Right renal pelvis (tissue), 4 donors: ENCODE measurements around the gene NAA16. TPM values are rescaled to one million over a fixed set of nuclear protein-coding genes. Genes with fewer than 3 reads are reported as not detected.
"Not testable (repeated sequence)": the region's sequence is repeated elsewhere in the genome, so short reads cannot be mapped to it uniquely, and the experiment has no call there.

Source experiments
- DNase-seq, 4 donors: peaks; one replicate each; pipeline ENCODE4 v3.0.0-alpha.2; 2013; ENCODE audit warnings: low read depth in 4 of 4, low spot score in 3 of 4, missing footprints in 1 of 4
- polyA plus RNA-seq, 4 donors: library from polyadenylated mRNA; unstranded; fragments of 120-200 nt; gene quantifications; one replicate each; pipeline ENCODE4 v1.2.1, GENCODE V29; 2013; ENCODE audit not compliant: insufficient read length in 4 of 4

The NAA16 gene
- polyA plus RNA-seq, 4 donors, result 26.5 to 34.4 (median 28.6) TPM

DNA sequence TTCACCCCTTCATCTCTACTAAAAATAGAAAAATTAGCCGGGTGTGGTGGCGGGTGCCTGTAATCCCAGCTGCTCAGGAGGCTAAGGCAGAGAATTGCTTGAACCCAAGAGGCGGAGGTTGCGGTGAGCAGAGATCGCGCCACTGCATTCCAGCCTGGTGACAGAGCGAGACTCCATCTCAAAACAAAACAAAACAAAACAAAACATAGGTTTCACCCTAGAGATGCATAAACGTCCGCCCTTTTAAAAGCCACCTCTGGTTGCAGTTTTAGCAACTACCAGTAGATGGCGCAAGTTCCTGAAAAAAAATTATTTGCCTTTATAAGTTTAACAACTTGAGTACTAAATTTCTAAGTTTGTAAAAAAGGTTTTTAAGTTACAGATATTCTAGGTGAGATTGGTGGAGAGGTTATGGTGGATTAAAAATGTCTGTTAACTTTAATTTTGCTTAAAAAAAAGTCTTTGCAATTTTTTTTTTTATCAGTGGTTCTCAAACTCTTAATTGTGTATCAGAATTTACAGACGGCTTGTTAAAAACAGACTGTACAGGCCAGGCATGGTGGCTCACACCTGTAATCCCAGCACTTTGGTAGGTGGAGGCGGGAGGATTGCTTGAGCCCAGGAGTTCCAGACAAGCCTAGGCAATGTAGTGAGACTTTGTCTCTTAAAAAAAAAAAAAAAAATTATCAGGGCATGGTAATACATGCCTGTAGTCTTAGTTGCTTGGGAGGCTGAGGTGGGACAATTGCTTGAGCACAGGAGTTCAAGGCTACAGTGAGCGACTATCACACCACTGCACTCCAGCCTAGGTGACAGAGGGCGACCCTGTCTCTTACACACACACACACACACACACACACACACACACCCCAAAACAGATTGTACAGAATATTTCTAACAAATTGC, 42.1 kb downstream of the NAA16 start:
- peak; percentile 35 to 47 (median 38) for DNase-seq

DNA sequence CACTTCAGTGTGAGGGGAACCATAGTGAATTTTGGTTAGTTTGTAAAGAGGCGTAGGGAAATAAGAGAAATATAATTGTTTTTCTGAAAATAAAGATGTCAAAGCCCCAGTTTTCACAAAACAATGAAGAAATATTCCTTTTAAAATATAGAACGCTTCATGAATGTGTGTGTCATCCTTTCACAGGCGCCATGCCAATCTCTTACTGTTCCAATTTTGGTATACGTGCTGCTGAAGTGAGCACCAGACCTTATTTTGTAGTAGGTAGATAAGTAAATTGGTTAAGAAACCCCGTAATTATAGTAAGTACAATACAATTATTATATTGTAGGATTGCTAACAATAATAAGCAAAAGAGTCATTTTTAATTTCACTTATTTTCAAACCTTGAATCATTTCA, 43.3 kb downstream of the NAA16 start:
- DNase-seq, result no peak

DNA sequence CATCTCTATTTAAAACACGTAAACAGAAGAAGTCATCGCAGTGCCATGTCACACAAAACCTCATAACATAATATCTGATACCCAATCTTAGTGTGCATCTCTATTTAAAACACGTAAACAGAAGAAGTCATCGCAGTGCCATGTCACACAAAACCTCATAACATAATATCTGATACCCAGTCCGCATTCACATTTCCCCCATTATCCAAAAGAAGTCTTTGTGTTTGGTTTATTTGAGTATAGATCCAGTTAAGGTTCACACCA, 45.2 kb downstream of the NAA16 start:
- DNase-seq, result not testable (repeated sequence)

DNA sequence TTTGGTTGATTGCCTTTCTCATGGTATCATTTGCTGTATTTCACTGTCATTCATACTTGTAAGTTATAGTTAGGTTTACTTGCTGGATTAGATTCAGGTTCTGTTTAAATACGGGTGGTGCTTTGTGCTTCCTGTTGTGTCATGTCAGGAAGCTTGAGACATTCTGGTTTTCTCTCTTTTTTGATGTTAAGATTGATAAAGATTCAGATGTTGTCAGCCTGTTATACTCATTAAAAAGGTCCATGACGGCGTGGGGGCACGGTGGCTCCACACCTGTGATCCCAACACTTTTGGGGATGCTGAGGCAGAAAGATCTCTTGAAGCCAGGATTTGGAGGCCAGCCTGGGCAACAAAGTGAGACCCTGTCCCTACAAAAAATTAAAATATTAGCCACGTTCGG, 45.7 kb downstream of the NAA16 start:
- DNase-seq, result no peak

DNA sequence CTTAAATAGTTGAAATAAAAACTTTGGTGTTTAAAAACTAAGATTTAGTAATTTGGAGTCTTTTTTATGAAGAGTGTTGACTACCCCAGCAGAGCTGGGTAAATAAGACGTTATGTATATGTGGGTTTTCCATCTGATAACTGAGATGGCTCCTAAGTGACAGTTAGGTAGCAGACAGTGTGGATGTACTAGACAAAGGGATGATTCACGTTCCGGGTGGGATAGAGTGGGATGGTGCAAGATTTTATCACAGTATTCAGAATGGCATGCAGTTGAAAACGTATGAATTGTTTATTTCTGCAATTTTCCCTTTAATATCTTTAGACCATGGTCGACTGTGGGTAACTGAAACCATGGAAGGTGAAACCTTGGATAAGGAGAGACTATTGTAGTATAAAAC, 50.4 kb downstream of the NAA16 start:
- no peak for DNase-seq

DNA sequence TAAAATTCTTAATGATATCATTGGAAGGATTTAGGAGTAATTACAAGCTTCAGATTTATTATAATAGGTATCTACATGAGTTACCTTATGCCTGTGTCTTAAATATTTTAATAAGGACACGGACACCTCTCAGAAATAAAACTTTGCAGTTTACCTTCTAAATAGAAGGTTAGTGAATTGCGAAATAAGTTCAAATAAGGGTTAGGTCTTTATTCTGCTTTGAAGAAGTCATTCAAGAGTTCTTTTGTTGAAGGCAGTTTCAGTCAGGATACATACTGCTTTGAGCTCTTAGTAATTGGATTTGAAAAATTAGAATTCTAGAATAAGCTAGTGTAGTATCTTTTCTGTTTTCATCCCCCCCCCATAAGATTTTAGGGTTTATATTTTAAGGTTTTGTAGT, 53.0 kb downstream of the NAA16 start:
- DNase-seq, result no peak

DNA sequence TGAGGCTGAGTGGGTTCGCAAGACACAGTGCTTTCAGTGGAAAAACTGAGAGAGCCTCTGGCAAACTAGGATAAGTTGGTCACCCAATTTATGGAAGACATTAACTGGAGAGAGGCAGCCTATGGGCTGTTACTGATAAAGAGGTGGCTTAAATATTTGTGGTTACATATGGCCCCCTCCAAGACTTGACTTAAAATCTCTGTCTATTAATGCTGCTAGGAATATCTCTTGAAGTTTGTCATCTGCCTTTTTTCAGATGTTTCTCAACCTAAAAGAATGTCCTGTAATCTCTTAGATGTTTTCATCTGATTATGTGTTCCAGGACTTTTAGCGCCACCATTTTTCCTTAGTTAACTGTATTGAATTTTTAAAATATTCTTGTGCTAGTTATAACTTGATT, 54.6 kb downstream of the NAA16 start:
- no peak for DNase-seq

DNA sequence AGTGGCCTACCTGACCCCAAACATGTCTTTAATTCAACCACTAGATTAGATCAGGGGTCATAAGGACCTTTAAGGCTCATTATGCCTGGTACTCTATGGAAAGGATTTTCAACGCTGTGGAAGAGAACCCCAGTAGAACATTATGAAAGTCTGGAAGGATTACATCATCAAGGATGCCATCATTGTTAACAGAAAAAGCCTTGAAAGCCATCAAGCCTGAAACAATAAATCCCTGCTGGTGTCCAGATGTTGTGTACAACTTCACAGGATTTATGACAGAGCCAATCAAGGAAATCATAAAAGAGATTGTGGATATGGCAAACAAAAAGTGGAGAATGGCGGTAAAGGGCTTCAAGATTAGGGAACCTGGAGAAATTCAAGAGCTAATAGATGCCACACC, 59.7 kb downstream of the NAA16 start:
- DNase-seq, result no peak

DNA sequence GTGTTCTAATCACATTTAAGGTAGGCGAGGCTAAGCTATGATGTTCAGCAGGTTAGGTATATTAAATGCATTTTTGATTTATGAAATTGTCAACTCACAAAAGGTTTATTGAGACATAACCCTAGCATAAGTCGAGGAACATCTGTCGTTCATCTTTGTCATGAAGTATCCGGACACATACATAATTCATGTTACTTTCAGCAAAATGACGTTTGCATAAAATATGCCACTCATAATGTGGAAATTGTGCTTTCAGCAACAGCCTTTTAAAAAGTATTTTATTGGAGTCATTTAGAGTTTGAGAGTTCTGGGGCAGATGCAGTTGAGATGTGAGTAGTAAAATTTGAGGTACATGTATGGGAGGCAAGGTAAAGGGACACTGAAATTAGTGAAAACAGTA, 66.4 kb downstream of the NAA16 start:
- no peak for DNase-seq

DNA sequence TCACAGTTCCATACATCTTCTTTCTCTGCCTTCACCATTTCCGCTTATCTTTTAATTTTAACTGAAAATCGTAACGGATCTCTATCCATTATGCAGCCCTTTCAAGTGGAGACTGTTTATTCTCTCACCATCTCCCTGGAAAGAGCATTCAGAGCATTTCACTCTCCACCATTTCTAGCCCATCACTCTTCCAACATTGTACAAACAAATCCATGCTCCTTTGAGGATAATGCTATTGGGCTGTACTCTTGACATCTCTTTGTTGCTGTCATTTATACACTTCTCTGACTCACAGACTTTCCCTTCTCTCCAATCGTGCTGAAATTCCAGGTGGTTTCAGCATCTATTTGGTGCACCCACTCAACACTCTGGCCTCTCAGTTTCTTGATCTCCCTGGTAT, 71.4 kb downstream of the NAA16 start:
- DNase-seq, result no peak

DNA sequence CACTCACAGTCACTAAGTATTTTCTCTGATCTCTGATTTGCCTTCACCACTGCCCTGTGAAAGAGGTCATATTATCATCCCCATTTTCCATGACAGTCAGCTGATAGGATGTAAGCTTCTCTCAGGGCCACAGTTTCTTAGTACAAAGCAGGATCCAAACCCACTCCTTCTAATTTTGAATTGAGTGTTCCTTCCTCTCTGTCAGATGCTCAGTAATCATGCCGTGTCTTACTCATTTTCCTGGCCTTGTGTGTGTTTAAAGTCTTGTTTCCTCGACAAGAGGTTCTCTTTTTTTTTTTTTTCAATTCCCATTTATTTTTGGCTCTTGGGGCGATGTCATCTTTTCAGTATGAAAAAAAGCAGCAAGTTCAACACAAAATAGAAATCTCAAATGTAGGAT, 72.3 kb downstream of the NAA16 start:
- DNase-seq, result no peak

DNA sequence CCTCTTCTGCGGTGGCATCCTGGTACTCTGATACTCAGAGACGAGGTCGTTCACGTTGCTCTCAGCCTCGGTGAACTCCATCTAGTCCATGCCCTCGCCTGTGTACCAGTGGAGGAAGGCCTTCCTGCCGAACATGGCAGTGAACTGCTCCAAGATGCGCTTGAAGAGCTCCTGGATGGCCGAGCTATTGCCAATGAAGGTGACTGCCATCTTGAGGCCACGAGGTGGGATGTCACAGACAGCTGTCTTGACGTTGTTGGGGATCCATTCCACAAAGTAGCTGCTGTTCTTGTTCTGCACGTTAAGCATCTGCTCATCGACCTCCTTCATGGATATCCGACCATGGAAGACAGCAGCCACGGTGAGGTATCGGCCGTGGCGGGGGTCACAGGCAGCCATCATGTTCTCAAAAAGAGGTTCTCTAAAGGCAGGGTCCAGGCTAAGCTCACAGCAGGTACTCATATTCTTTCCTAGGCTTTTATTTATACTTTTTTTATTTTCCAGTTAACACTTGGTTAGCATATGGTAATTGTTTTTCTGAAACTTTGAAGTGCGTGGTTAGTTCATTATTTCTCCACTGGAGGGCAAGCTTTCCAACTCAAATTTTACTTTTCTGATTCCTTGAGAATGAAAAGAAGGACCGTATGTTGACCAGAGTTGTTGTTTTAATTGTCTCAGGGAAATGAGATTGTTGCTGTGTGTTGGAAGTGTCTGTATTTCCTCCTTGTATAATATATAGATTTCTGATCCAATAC, 73.9 kb downstream of the NAA16 start:
- no peak for DNase-seq

DNA sequence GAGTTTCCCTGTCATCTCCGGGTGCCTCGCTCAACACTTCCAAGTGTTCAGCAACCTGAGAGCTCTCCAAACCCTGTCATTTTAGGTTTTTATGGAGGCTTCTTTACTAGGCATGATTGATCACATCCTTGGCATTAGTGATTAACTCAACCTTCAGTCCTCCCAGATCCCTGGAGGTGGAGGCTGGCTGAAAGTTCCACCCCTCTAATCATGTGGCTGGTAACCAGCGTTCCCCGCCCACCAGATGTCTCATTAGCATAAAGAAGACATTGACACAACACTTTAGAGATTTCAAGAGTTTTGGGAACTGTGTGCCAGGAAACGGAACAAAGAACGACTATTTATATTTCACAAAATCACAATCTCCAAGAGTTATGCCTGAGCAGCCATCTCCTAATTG, 75.1 kb downstream of the NAA16 start:
- DNase-seq, result no peak

DNA sequence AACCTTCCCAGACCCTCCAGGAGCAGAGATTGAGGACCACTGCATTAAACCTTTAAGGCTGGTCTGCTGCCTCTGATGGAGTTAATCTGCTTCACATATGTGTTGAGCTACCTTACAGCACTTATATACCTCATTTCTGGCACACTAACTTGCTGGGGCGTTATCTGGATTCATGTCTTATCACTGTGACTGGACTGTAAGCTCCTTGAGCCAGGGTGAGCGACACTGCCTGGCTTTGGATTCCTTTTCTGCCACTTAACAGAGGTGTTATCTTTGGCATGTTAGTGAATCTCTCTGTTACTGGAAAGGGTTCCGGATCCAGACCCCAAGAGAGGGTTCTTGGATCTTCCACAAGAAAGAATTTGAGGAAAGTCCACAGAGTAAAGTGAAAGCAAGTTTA, 76.5 kb downstream of the NAA16 start:
- DNase-seq, result no peak

DNA sequence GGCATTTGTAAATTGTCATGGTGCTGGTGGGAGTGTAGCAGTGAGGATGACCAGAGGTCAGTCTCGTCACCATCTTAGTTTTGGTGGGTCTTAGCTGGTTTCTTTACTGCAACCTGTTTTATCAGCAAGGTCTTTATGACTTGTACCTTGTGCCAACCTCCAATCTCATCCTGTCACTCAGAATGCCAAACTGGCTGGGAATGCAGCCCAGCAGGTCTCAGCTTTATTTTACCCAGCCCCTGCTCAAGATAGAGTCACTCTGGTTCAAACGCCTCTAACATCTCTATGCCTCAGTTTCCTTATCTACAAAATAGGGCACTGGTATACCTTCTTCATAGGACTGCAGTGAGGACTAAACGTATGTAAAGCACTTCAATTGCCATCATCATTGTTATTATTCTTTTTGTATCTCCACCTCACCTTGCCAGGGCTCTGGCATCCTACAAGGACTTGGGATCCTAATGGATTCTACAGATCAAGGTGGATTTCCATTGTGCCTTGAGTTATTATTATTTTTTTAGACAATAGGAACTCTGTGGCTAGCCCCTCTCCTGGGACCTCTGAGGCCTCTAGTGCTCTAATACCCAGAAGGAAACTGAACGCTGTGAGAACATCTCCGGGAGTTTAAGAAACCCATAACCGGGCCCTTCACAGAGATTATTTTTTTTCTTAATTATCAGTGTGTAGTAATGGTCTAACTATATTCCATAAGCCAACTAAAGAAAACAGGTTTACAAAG, 77.2 kb downstream of the NAA16 start:
- DNase-seq, result no peak

DNA sequence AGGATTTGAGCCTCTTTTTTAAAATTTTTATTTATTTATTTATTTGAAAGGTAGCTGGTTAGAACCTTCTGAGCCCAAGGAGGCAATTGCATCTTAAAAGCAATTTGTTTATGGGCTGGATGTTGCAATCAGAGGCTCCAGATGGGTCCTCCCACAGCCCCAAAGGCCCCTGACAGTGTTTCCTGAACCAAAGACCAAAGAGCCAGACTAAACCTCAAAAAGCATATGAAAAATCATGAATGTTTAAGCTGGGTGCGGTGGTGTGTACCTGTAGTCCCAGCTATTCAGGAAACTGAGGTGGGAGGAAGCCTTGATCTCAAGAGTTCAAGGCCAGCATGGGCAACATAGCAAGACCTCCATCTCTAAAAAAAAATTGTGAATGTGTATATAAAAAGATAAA, 78.5 kb downstream of the NAA16 start:
- DNase-seq, result no peak

DNA sequence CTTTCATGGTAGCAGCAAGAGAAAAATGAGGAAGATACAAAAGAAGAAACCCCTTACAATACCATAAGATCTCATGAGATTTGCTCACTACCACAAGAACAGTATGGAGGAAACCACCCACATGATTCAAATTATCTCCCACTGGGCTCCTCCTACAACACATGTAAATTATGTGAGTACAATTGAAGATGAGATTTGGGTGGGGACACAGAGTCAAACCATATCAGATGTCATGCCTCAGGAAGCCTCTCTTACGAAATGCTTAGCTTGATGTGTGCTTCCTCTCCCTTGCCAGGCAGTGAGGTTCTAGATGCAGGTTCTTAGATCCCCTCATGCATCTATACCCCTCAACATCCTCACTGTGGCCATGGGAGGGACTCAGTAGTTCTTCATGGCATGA, 83.1 kb downstream of the NAA16 start:
- DNase-seq, result no peak

DNA sequence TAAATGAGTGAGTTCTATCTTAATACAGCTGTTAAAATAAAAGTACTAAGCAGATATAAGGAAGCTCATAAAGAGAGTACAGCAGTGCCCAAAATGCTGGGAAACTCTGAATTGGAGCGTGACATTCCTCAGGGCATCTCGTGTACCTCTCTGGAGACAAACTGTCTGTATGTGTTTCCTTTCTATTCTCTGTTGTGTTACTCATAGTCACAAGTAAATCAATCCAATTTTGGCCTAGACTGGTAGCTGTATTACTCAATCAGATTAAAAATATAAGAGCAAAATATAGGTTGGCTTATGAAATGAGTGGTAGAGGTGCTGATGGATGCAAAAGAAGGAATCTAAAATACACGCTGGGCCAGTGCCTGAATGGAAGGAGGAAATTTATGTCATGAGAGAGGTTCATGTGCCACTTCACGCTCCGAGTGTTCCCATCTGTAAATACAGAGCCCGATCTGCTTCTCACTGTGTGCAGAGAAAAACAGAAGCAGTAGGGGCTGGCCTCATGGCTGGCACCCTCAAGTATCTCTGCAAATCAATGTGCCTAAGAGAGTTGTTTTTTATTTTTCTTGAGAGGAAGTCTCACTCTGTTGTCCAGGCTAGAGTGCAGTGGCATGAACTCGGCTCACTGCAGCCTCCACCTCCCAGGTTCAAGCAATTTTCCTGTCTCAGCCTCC, 87.6 kb downstream of the NAA16 start:
- no peak for DNase-seq

DNA sequence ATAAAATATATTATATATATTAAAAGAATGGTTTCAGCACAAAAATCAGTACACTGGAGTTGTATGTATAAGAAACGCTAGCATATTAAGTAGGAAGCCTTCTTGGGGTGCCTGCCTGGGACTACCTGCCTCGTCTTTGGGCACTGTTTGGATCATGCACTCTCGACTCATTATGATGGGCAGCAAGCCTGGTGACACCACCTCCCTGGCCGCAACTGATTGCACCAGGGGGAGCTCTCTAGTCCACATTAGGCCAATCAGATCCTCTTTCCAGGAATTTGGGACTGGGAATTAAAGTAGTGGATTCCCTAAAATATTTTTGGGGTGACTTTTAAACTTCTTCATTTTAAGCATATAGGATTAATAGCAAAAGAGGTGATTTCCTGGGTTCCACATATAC, 90.3 kb downstream of the NAA16 start:
- DNase-seq, result no peak

DNA sequence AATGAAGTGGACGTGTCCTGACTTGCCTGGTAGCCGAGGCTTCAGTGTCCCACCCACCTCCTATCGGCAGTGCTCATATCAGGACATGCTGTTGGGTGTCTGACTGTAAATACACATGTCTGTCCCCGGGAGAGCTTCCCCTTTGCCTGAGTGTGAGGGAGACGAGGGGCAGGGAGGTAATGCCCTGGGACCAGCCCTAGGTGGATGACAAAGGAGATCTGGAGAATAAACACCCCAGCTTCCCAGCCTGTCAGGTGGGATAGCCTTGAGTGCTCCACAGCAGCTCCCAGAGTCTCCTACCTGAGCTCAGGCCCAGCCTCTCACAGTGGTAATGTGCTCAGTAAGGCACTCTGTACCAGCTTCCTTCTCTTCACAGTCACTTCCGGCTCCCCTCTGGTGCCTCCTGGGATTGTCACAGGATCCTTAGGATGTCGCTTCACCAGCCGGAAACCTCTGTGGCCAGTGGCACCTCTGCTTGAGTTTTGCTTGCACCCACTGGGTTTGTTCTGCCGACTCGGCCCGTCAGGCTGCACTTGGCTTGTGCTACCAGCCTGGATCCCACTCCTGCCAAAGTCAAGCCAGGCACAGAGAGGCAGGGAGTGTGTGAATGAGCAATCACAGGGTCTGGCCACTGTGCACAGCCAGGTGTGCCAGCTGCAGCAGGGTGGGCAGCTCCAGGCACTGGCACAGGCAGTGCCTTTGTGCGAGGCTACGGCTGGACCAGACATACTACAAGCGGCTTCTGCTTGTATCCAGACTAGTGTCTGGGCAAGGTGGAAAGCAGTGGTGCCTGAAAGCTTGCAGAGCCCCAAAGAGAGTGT, 91.8 kb downstream of the NAA16 start:
- no peak for DNase-seq
